H1 (cell line): ENCODE data around the gene RRAS2. TPM values are rescaled to one million over a fixed set of nuclear protein-coding genes. Genes with fewer than 3 reads are reported as not detected.

Experiments used
- CTCF ChIA-PET: fragments of 300-600 bp; sonication (Branson Sonifier 250); formaldehyde crosslinking; loops from one replicate; lab custom pipeline; 2021; ENCODE audit not compliant: partially characterized antibody; lab: Charles Lee
- POLR2A ChIA-PET: fragments of 300-600 bp; sonication (Branson Sonifier 250); formaldehyde crosslinking; loops from one replicate; lab custom pipeline; 2021; ENCODE audit warnings: inconsistent platforms; ENCODE audit not compliant: partially characterized antibody; lab: Charles Lee
- DNase-seq, 2 experiments: peaks; one replicate each; pipeline versions ENCODE4 v3.0.0 to v3.0.0-alpha.2; 2010 to 2022; ENCODE audit warnings: low spot score in 2 of 2, low read depth in 1 of 2, mixed read lengths in 1 of 2
- FAIRE-seq: peaks from 2 replicates; lab custom pipeline; 2011; peaks lifted over from hg19 to GRCh38; lab: Jason Lieb, UNC
- H2AFZ ChIP-seq: 2 replicates; pipeline ENCODE4 v1.8.1; 2012; ENCODE audit warnings: low read length, inconsistent platforms
- H2AK5ac ChIP-seq: 2 replicates; pipeline ENCODE4 v1.6.1; 2013; ENCODE audit warnings: low read depth, low read length
- H2BK120ac ChIP-seq: replicated peaks from 2 replicates; pipeline ENCODE3; 2013; ENCODE audit warnings: low read depth, low read length, inconsistent platforms
- H2BK12ac ChIP-seq: 2 replicates; pipeline ENCODE4 v1.6.1; 2013; ENCODE audit warnings: low read depth, low read length
- H2BK15ac ChIP-seq: 2 replicates; pipeline ENCODE4 v1.6.1; 2013; ENCODE audit warnings: low read length
- H2BK20ac ChIP-seq: 2 replicates; pipeline ENCODE4 v1.6.1; 2013; ENCODE audit warnings: low read length
- H2BK5ac ChIP-seq: 2 replicates; pipeline ENCODE4 v1.6.1; 2013; ENCODE audit warnings: low read depth, low read length
- H3K14ac ChIP-seq: 2 replicates; pipeline ENCODE4 v1.6.1; 2013; ENCODE audit warnings: inconsistent platforms; ENCODE audit not compliant: insufficient read length
- H3K18ac ChIP-seq: 2 replicates; pipeline ENCODE4 v1.6.1; 2013; ENCODE audit warnings: low read length; ENCODE audit errors: extremely low read depth
- H3K23ac ChIP-seq: 2 replicates; pipeline ENCODE4 v1.6.1; 2013; ENCODE audit warnings: inconsistent platforms; ENCODE audit not compliant: insufficient read length
- H3K23me2 ChIP-seq: 2 replicates; pipeline ENCODE4 v1.6.1; 2013; ENCODE audit warnings: low read depth, low read length
- H3K27ac ChIP-seq: 2 replicates; pipeline ENCODE4 v1.6.1; 2011; ENCODE audit warnings: low read depth, low read length, inconsistent platforms
- H3K27me3 ChIP-seq, 4 experiments: replicated peaks in 1 of 4; 1 replicate in 1 of 4; 2 replicates in 3 of 4; pipeline versions ENCODE4 v1.6.1 to v1.8.1; 2011 to 2013; ENCODE audit warnings: low read length in 3 of 4, mild to moderate bottlenecking in 3 of 4, inconsistent platforms in 2 of 4, mixed read lengths in 2 of 4, moderate library complexity in 1 of 4; ENCODE audit not compliant: control insufficient read depth in 3 of 4, insufficient read depth in 3 of 4; ENCODE audit errors: extremely low read depth in 1 of 4
- H3K36me3 ChIP-seq, 4 experiments: 2 replicates each; pipeline versions ENCODE4 v1.6.1 to v1.8.1; 2011 to 2013; ENCODE audit warnings: mild to moderate bottlenecking in 4 of 4, low read length in 3 of 4, moderate library complexity in 2 of 4, control low read depth in 1 of 4, inconsistent platforms in 1 of 4; ENCODE audit not compliant: insufficient read depth in 4 of 4, control insufficient read depth in 2 of 4
- H3K4ac ChIP-seq: replicated peaks from 2 replicates; pipeline ENCODE3; 2013; ENCODE audit warnings: low read length, low read depth, mixed read lengths, inconsistent platforms; ENCODE audit not compliant: insufficient read length
- H3K4me1 ChIP-seq, 4 experiments: replicated peaks in 1 of 4; 1 replicate in 1 of 4; 2 replicates in 3 of 4; pipeline versions ENCODE4 v1.6.1 to v1.8.1; 2011 to 2013; ENCODE audit warnings: low read length in 3 of 4, inconsistent platforms in 2 of 4, mixed read lengths in 1 of 4; ENCODE audit not compliant: insufficient read depth in 4 of 4, control insufficient read depth in 3 of 4
- H3K4me2 ChIP-seq, 2 experiments: 2 replicates each; pipeline versions ENCODE4 v1.6.1 to v1.8.1; 2011 to 2013; ENCODE audit warnings: low read depth in 2 of 2, low read length in 2 of 2, control low read depth in 1 of 2, inconsistent platforms in 1 of 2, mild to moderate bottlenecking in 1 of 2; ENCODE audit not compliant: insufficient read depth in 1 of 2
- H3K4me3 ChIP-seq, 4 experiments: fragments of 200-600, 300-600 bp in 1 of 4; sonication (generic), shearing (Covaris generic), sonication (Bioruptor Twin) in 1 of 4; 2 replicates each; pipeline versions ENCODE4 v1.5.1 to v1.8.1; 2011 to 2016; ENCODE audit warnings: low read length in 4 of 4, low read depth in 3 of 4, control low read depth in 2 of 4, inconsistent platforms in 2 of 4, mild to moderate bottlenecking in 2 of 4, mixed read lengths in 1 of 4, moderate library complexity in 1 of 4; ENCODE audit not compliant: insufficient read depth in 2 of 4; ENCODE audit errors: extremely low read depth in 1 of 4
- H3K56ac ChIP-seq: replicated peaks from 2 replicates; pipeline ENCODE3; 2013; ENCODE audit warnings: low read depth, mild to moderate bottlenecking, mixed read lengths, low read length, inconsistent platforms; ENCODE audit not compliant: insufficient read length
- H3K79me1 ChIP-seq: 2 replicates; pipeline ENCODE4 v1.6.1; 2013; ENCODE audit warnings: low read depth, low read length, control low read depth
- H3K79me2 ChIP-seq, 2 experiments: 2 replicates each; pipeline versions ENCODE4 v1.6.1 to v1.8.1; 2012 to 2013; ENCODE audit warnings: low read length in 2 of 2, mild to moderate bottlenecking in 2 of 2, inconsistent platforms in 1 of 2; ENCODE audit not compliant: insufficient read depth in 2 of 2, control insufficient read depth in 1 of 2
- H3K9ac ChIP-seq, 4 experiments: replicated peaks in 1 of 4; 1 replicate in 1 of 4; 2 replicates in 3 of 4; pipeline versions ENCODE4 v1.6.1 to v1.8.1; 2011 to 2013; ENCODE audit warnings: low read depth in 3 of 4, low read length in 3 of 4, control low read depth in 2 of 4, mild to moderate bottlenecking in 2 of 4, moderate library complexity in 2 of 4, inconsistent platforms in 1 of 4; ENCODE audit errors: extremely low read depth in 1 of 4
- H3K9me3 ChIP-seq, 2 experiments: 2 replicates each; pipeline versions ENCODE4 v1.6.1 to v1.8.1; 2012 to 2013; ENCODE audit warnings: mild to moderate bottlenecking in 2 of 2, moderate library complexity in 2 of 2, control low read depth in 1 of 2, inconsistent platforms in 1 of 2, low read depth in 1 of 2, low read length in 1 of 2, mixed read lengths in 1 of 2; ENCODE audit not compliant: insufficient read depth in 2 of 2
- H4K20me1 ChIP-seq, 2 experiments: replicated peaks in 1 of 2; 2 replicates each; pipeline versions ENCODE3 to v1.8.1; 2011 to 2013; ENCODE audit warnings: inconsistent platforms in 2 of 2, low read length in 2 of 2, mild to moderate bottlenecking in 1 of 2; ENCODE audit not compliant: insufficient read depth in 2 of 2, control insufficient read depth in 1 of 2
- H4K5ac ChIP-seq: 2 replicates; pipeline ENCODE4 v1.6.1; 2013; ENCODE audit warnings: low read length, low read depth, mixed read lengths, inconsistent platforms; ENCODE audit not compliant: insufficient read length
- H4K8ac ChIP-seq: 2 replicates; pipeline ENCODE4 v1.8.0; 2013; ENCODE audit warnings: mild to moderate bottlenecking, moderate library complexity, low read length, inconsistent platforms; ENCODE audit not compliant: insufficient read depth; ENCODE audit errors: extremely low read depth
- H4K91ac ChIP-seq: replicated peaks from 2 replicates; pipeline ENCODE3; 2013; ENCODE audit warnings: low read length, mixed read lengths, inconsistent platforms; ENCODE audit not compliant: insufficient read length
- ASH2L ChIP-seq: fragments of 200-600, 300-600 bp; sonication (generic); IDR thresholded peaks from one replicate; pipeline ENCODE4 v1.7.1; 2017; ENCODE audit warnings: low read length
- CREB1 ChIP-seq: IDR thresholded peaks from 2 replicates; pipeline ENCODE4 v1.6.1; 2012; ENCODE audit warnings: inconsistent platforms
- KDM4A ChIP-seq: IDR thresholded peaks from one replicate; pipeline ENCODE4 v1.7.1; 2012; ENCODE audit warnings: low read depth, mild to moderate bottlenecking, moderate library complexity, low read length, inconsistent platforms; ENCODE audit not compliant: severe bottlenecking
- MAFK ChIP-seq: IDR thresholded peaks from 2 replicates; pipeline ENCODE4 v1.6.1; 2012; ENCODE audit warnings: low read depth, mild to moderate bottlenecking, improper control_type of control experiment, low read length
- WGBS, 2 experiments: shearing (Covaris generic) in 1 of 2; methylation state at CpG; one replicate each; pipeline versions ENCODE4 v1.1.6 to v1.1.7; 2013 to 2015; ENCODE audit warnings: low lambda C conversion rate in 2 of 2, mixed read lengths in 2 of 2, inconsistent platforms in 1 of 2, low coverage in 1 of 2, missing lambda C conversion rate in 1 of 2; ENCODE audit not compliant: insufficient replicate concordance in 2 of 2, insufficient coverage in 1 of 2, insufficient read length in 1 of 2; ENCODE audit errors: extremely low coverage in 1 of 2, missing lambda C conversion rate in 1 of 2; 5-methylcytosine and 5-hydroxymethylcytosine counted together
- polyA plus RNA-seq, 7 experiments: library from polyadenylated mRNA; depleted of rRNA in 3 of 7; stranded (reverse) in 5 of 7; unstranded in 2 of 7; fragments of >200 nt in 5 of 7; fragments of 200-250 nt in 2 of 7; gene quantifications; 1 replicate in 5 of 7; 2 replicates in 1 of 7; 4 replicates in 1 of 7; pipeline versions ENCODE4 v1.2.1 to v1.2.3, GENCODE V29; 2011 to 2013; ENCODE audit warnings: missing spikeins in 2 of 7, mixed read lengths in 2 of 7
- total RNA-seq: library from RNA; stranded (reverse); fragmentation: NEBNext Ultra II Directional; extraction: Animal tissue kit (Norgen Biotek cat#: 25700); gene quantifications from 2 replicates; pipeline ENCODE4 v1.2.1, GENCODE V29; 2021

Gene RRAS2
- total and polyA plus RNA-seq, 2 of the 8 experiments (the other 6 are each of a cell fraction or from before 2014, with no cell fraction given), result 72.3 to 234 TPM

DNA sequence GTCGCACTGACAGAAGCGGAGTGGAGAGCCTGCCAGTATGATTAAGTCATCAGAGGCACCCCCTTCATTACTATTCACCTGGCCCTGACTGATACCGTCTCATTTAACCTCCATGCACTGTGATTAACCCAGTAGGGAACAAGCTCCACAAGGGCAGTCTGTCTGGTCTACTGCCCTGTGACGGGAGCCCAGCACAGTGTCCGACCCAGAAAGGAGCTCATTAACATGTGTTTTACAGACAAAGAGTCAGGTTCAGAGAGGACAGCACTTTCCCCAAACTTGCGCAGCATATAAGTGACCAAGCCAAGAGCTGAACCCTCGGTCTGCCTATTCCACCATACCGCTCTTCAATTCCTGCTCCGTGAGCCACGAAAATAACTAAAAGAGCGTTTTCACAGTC is 129.5 kb downstream of the RRAS2 start:
- Histone ChIP-seq H3K9ac (peak overlapping the region in 1 of 4 experiments; percentile 16; a peak in 1 of 7 replicates), H2BK5ac (peak overlapping the region; percentile 21; the same call in 1 of the 2 replicates), H3K4me3 (peak overlapping the region in 2 of 4 experiments; percentile 22 to 48; a peak in 4 of 8 replicates), H3K27me3 (no peaks in the 10 kb centered on the region; a peak in 1 of 7 replicates), H3K23me2 (no peaks in the 10 kb centered on the region), H2BK120ac (no peak overlapping the region), H4K20me1 (no peaks in the 10 kb centered on the region), H3K4ac (no peak overlapping the region), H4K5ac (no peak overlapping the region), H4K91ac (peak overlapping the region; percentile 20), H3K4me1 (peaks cover 2 to 22% (median 15%) of the 10 kb centered on the region in 4 experiments), H2AK5ac (no peak overlapping the region), H2BK12ac (peak overlapping the region; percentile 32; the same call in 1 of the 2 replicates), H3K14ac (no peak overlapping the region), H2BK20ac (peak overlapping the region; percentile 9; the same call in 1 of the 2 replicates), H4K8ac (no peak overlapping the region), H3K23ac (no peak overlapping the region), H3K4me2 (peak overlapping the region; percentile 49 to 64), H3K27ac (0 out of 2 replicates have a peak overlapping the region, but pooled peaks have one; percentile 21), H3K79me1 (no peaks in the 10 kb centered on the region), H3K36me3 (no peaks in the 10 kb centered on the region), H2BK15ac (no peak overlapping the region), H3K79me2 (no peaks in the 10 kb centered on the region), H3K56ac (no peak overlapping the region), H3K18ac (peak overlapping the region; percentile 28), H3K9me3 (peaks cover 0 to 3% of the 10 kb centered on the region in 2 experiments; a peak in 2 of 4 replicates), H2AFZ (peak overlapping the region; percentile 94)
- FAIRE-seq (peak; percentile 57), DNase-seq (no peak)
- POLR2A ChIA-PET, result interaction anchor here (0.8 to 1.5 kb wide), 2 partner anchors 273 to 460 kb away, joined by 3 read pairs; no protein-coding TSS in a partner anchor
- 30% methylated on average over 11 of the region's 11 CpGs; no CpG with 5 or more reads in 1 of the 2 experiments for WGBS, 2 experiments
- TF ChIP-seq CREB1 (peak; percentile 19; the same call in 1 of the 2 replicates), ASH2L (peak; percentile 36), MAFK (no peak), KDM4A (peak; percentile 38)
- CTCF ChIA-PET, result interaction anchor here (0.7 to 1.7 kb wide), 11 partner anchors 15 to 694 kb away, joined by 3 to 12 read pairs (median 3); partner anchors contain the start of gene SPON1
